Gastrocnemius medialis (tissue), 4 donors: ENCODE results near the gene PRKCD. TPM values are rescaled to one million over a fixed set of nuclear protein-coding genes. Genes with fewer than 3 reads are reported as not detected.

Source experiments
- ATAC-seq, 2 donors: fragments of 150-250 bp; one replicate each; pipeline ENCODE4 v1.9.1; 2016
- DNase-seq, 2 donors: peaks; one replicate each; pipeline ENCODE4 v3.0.0-alpha.2; 2019
- H3K27ac ChIP-seq, 4 donors: fragments of 200-600 bp; sonication (generic); 1 replicate in 1 of 4; 2 replicates in 3 of 4; pipeline ENCODE4 v1.5.1; 2016 to 2018; ENCODE audit warnings: mild to moderate bottlenecking in 2 of 4, moderate library complexity in 1 of 4
- H3K27me3 ChIP-seq, 3 donors: fragments of 200-600 bp; sonication (generic) in 2 of 3; 1 replicate in 1 of 3; 2 replicates in 2 of 3; pipeline versions ENCODE4 v1.5.1 to v1.6.0; 2016 to 2019; ENCODE audit warnings: mild to moderate bottlenecking in 1 of 3, moderate library complexity in 1 of 3
- H3K36me3 ChIP-seq, 2 donors: fragments of 200-600 bp; sonication (generic) in 1 of 2; one replicate each; pipeline ENCODE4 v1.5.1; 2017 to 2018
- H3K4me1 ChIP-seq, 2 donors: fragments of 200-600 bp; sonication (generic) in 1 of 2; one replicate each; pipeline ENCODE4 v1.5.1; 2016 to 2017; ENCODE audit warnings: mild to moderate bottlenecking in 2 of 2
- H3K4me3 ChIP-seq, 4 donors: fragments of 200-600 bp; sonication (generic) in 3 of 4; 1 replicate in 1 of 4; 2 replicates in 3 of 4; pipeline ENCODE4 v1.5.1; 2016 to 2019; ENCODE audit warnings: mild to moderate bottlenecking in 2 of 4
- H3K9me3 ChIP-seq, 3 donors: fragments of 200-600 bp; sonication (generic) in 2 of 3; 1 replicate in 1 of 3; 2 replicates in 2 of 3; pipeline ENCODE4 v1.5.1; 2016 to 2019
- POLR2A ChIP-seq, 2 donors: fragments of 450-650 bp; IDR thresholded peaks; one replicate each; pipeline ENCODE4 v1.6.1; 2017; ENCODE audit warnings: antibody characterized with exemption in 2 of 2, mild to moderate bottlenecking in 2 of 2, moderate library complexity in 2 of 2
- in situ Hi-C, 4 donors: fragments of 200-750 bp; cut with MboI; loops; one replicate each; pipeline versions ENCODE4 v1.15.0 to v1.8.0; 2017; ENCODE audit warnings: low sequenced_read_pairs in 4 of 4
- intact Hi-C: fragments of 100-400 bp; cut with DNase I; formaldehyde crosslinking; loops from one replicate; pipeline ENCODE4 v1.15.1; 2023; ENCODE audit warnings: low total_unique reads
- total RNA-seq, 4 donors: library from RNA; depleted of rRNA; stranded (reverse); fragments of >200 nt; gene quantifications; one replicate each; pipeline versions ENCODE4 v1.1.0 to v1.2.3, GENCODE V29; 2016
- TF ChIP-seq, protein P1 (sequence below), 5 experiments: fragments of 450-650 bp in 3 of 5; fragments of 200-600 bp in 2 of 5; sonication (generic) in 2 of 5; IDR thresholded peaks in 4 of 5; conservative IDR thresholded peaks in 1 of 5; 1 replicate in 4 of 5; 2 replicates in 1 of 5; pipeline ENCODE4 v1.5.1; 2016 to 2019; ENCODE audit warnings: antibody characterized with exemption in 5 of 5, mild to moderate bottlenecking in 3 of 5, moderate library complexity in 3 of 5

PRKCD gene
- total RNA-seq, 4 donors from 2014 or later: 2.1 to 5.9 (median 3.4) TPM

GRCh38 chr3:53216723-53217122, 55.7 kb downstream of the PRKCD start:
- in situ Hi-C loops: no loop called here
- DNase-seq: no peak
- Histone ChIP-seq H3K9me3 (no peaks in the 10 kb centered on the region), H3K4me3 (no peak overlapping the region), H3K27me3 (no peaks in the 10 kb centered on the region), H3K27ac (no peak overlapping the region), H3K36me3 (no peaks in the 10 kb centered on the region), H3K4me1 (no peaks in the 10 kb centered on the region)
- intact Hi-C loops: no loop called here
- ATAC-seq: no peak
- TF ChIP-seq, protein P1, sequence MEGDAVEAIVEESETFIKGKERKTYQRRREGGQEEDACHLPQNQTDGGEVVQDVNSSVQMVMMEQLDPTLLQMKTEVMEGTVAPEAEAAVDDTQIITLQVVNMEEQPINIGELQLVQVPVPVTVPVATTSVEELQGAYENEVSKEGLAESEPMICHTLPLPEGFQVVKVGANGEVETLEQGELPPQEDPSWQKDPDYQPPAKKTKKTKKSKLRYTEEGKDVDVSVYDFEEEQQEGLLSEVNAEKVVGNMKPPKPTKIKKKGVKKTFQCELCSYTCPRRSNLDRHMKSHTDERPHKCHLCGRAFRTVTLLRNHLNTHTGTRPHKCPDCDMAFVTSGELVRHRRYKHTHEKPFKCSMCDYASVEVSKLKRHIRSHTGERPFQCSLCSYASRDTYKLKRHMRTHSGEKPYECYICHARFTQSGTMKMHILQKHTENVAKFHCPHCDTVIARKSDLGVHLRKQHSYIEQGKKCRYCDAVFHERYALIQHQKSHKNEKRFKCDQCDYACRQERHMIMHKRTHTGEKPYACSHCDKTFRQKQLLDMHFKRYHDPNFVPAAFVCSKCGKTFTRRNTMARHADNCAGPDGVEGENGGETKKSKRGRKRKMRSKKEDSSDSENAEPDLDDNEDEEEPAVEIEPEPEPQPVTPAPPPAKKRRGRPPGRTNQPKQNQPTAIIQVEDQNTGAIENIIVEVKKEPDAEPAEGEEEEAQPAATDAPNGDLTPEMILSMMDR (IDR thresholded peaks at IDR 0.05 in 4 of 5, conservative IDR thresholded peaks at IDR 0.05 in 1 of 5): no peak
- no peak for TF ChIP-seq POLR2A (IDR thresholded peaks at IDR 0.05)

DNA sequence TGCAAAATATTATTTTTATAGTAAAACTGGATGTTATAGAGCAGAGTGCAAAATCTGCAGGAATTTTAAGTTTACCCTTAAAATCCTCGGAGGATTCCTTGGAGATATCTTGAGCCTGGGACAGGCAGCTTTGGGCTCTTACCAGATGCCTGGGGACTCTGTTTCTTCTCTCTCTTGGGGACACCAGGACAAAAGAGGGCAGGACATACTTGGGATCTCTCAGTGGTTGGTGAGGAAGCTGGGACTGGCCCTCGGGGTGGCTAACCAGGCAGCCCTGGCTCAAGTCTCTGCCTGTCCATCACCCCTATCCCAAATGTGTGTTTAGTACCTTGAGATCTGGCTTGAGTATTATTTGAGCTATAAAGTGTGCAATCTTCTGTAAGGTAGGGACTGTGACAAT, 56.2 kb downstream of the PRKCD start:
- no peak for ATAC-seq
- in situ Hi-C loops: no loop called here
- no peak for DNase-seq
- H3K27ac ChIP-seq: no peak overlapping the region
- TF ChIP-seq, protein P1 (IDR thresholded peaks at IDR 0.05 in 4 of 5, conservative IDR thresholded peaks at IDR 0.05 in 1 of 5): no peak
- TF ChIP-seq POLR2A (IDR thresholded peaks at IDR 0.05): no peak
- no peaks in the 10 kb centered on the region for H3K4me1 ChIP-seq
- intact Hi-C loops: no loop called here
- no peaks in the 10 kb centered on the region for H3K9me3 ChIP-seq
- H3K27me3 ChIP-seq: no peaks in the 10 kb centered on the region
- no peaks in the 10 kb centered on the region for H3K36me3 ChIP-seq
- H3K4me3 ChIP-seq: no peak overlapping the region

DNA sequence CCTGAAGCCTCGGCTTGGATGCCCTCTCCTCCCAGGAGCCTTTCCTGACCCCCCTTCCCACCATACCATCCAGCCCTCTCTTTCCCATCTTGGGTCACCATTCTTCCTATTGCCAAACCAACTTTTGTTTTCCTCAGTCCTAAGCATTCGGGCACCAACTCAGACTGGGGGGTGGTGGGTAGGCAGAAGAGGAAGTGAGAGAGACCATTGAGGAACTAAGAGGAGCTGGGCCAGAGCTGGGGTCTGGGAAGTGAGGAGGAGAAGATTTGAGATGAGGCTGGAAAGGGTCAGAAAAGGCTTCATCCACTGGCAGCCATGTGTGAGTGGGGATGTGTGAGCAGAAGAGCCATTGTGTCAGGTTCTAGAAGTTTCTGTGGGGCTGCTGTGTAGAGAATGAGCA, 57.1 kb downstream of the PRKCD start:
- no peak overlapping the region for H3K27ac ChIP-seq
- intact Hi-C loops (no loop called here), in situ Hi-C loops (no loop called here)
- DNase-seq: no peak
- no peaks in the 10 kb centered on the region for H3K27me3 ChIP-seq
- no peaks in the 10 kb centered on the region for H3K9me3 ChIP-seq
- H3K4me3 ChIP-seq: no peak overlapping the region
- TF ChIP-seq POLR2A (IDR thresholded peaks at IDR 0.05): no peak
- ATAC-seq: no peak
- no peaks in the 10 kb centered on the region for H3K36me3 ChIP-seq
- H3K4me1 ChIP-seq: no peaks in the 10 kb centered on the region

DNA sequence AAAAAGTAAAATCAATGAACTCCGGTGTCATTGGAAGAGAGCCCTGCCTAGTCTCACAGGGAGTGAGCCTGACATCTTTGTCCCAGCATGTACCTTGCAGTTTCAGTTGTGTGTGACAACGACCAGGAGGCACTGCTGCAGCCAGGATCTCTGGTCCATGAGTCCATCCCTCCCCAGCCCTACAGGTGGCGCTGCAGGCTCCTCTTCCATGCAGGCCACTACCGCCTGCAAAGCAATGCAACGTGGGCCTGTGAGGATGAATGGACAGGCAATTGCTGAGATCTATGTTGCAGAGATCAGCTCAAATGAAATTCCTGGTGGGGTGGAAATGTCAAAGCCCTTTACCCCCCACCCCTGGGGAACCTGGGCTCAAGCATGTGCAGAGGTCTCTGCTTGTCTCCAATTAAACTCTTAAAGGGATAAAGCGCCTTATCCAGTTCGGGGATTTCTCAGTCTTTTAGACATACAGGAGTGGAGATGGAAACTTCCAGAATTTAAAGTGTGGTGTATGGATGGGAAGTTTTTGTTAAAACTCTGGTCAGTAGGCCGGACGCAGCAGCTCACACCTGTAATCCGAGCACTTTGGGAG, 59.0 kb downstream of the PRKCD start:
- DNase-seq (peak; percentile 48 to 69), ATAC-seq (peak; percentile 86 to 88)
- no peak overlapping the region for H3K4me3 ChIP-seq
- no peaks in the 10 kb centered on the region for H3K27me3 ChIP-seq
- no peaks in the 10 kb centered on the region for H3K9me3 ChIP-seq
- no peak overlapping the region for H3K27ac ChIP-seq
- peaks cover 0 to 18% of the 10 kb centered on the region in 2 donors for H3K36me3 ChIP-seq
- in situ Hi-C loops: no loop called here
- no peaks in the 10 kb centered on the region for H3K4me1 ChIP-seq
- intact Hi-C loops: loop anchor here (10.0 kb wide), 1 partner anchor 495 kb away; no protein-coding TSS in a partner anchor
- TF ChIP-seq POLR2A (IDR thresholded peaks at IDR 0.05): no peak
- TF ChIP-seq, protein P1 (IDR thresholded peaks at IDR 0.05 in 4 of 5, conservative IDR thresholded peaks at IDR 0.05 in 1 of 5): peak; percentile 57 to 89 (median 79)

- TF ChIP-seq, protein P1 (IDR thresholded peaks at IDR 0.05 in 4 of 5, conservative IDR thresholded peaks at IDR 0.05 in 1 of 5): no peak
- TF ChIP-seq POLR2A (IDR thresholded peaks at IDR 0.05): no peak
- H3K27me3 ChIP-seq: no peaks in the 10 kb centered on the region
- no peaks in the 10 kb centered on the region for H3K9me3 ChIP-seq
- H3K4me3 ChIP-seq: no peak overlapping the region
- in situ Hi-C loops (no loop called here), intact Hi-C loops (loop anchor here (10.0 kb wide), 1 partner anchor 493 kb away; no protein-coding TSS in a partner anchor)
- peaks cover 0 to 31% of the 10 kb centered on the region in 2 donors for H3K36me3 ChIP-seq
- no peak for DNase-seq
- H3K4me1 ChIP-seq: no peaks in the 10 kb centered on the region
- no peak overlapping the region for H3K27ac ChIP-seq
- no peak for ATAC-seq
Measured at GRCh38 chr3:53221345-53221744, 60.3 kb downstream of the PRKCD start.
